Fibroblast of the aortic adventitia (primary cell): ENCODE results near the gene FOXN1. TPM values are rescaled to one million over a fixed set of nuclear protein-coding genes. Genes with fewer than 3 reads are reported as not detected.
A peak's percentile ranks its signal among the peaks of the same experiment; 100 is the strongest.

Experiments used
- DNase-seq: peaks from one replicate; pipeline ENCODE4 v3.0.0-alpha.2; 2010; ENCODE audit warnings: low read depth
- H3K4me3 ChIP-seq: 2 replicates; pipeline ENCODE4 v1.5.1; 2011; ENCODE audit warnings: low read depth, mild to moderate bottlenecking, control low read depth, low read length, moderate library complexity
- CTCF ChIP-seq: IDR thresholded peaks from 2 replicates; pipeline ENCODE4 v1.5.1; 2011; ENCODE audit warnings: mild to moderate bottlenecking, low read length, control low read depth, inconsistent platforms; ENCODE audit not compliant: insufficient read depth
- total RNA-seq: library from RNA; depleted of rRNA; stranded (reverse); fragments of >200 nt; gene quantifications from 2 replicates; pipeline ENCODE4 v1.2.3, GENCODE V29; 2012; ENCODE audit warnings: low replicate concordance

FOXN1 gene
- total RNA-seq, 1 donor = not detected

GRCh38 chr17:28547623-28548416, 41.7 kb downstream of the FOXN1 start:
- H3K4me3 ChIP-seq = no peak overlapping the region
- DNase-seq = peak; percentile 60
- peak; percentile 93 for TF ChIP-seq CTCF

- no peak overlapping the region for H3K4me3 ChIP-seq
- TF ChIP-seq CTCF = no peak
- DNase-seq = no peak
Observed at GRCh38 chr17:28548417-28549130, 42.4 kb downstream of the FOXN1 start.

- no peak for DNase-seq
- no peak overlapping the region for H3K4me3 ChIP-seq
- TF ChIP-seq CTCF = no peak
Observed at GRCh38 chr17:28549236-28550132, 43.3 kb downstream of the FOXN1 start.

- H3K4me3 ChIP-seq = no peak overlapping the region
- DNase-seq = no peak
- no peak for TF ChIP-seq CTCF
Observed at GRCh38 chr17:28550858-28551257, 44.7 kb downstream of the FOXN1 start.

GRCh38 chr17:28551421-28552175, 45.5 kb downstream of the FOXN1 start:
- peak; percentile 27 for DNase-seq
- peak overlapping the region; percentile 78 for H3K4me3 ChIP-seq
- TF ChIP-seq CTCF = no peak
